H1 (cell line): ENCODE data around the gene SS18L1. TPM values are rescaled to one million over a fixed set of nuclear protein-coding genes. Genes with fewer than 3 reads are reported as not detected.

Experiments
- SIX5 ChIP-seq: IDR thresholded peaks from 2 replicates; pipeline ENCODE4 v1.6.1; 2011; ENCODE audit warnings: mild to moderate bottlenecking, low read depth, low read length
- SRF ChIP-seq: IDR thresholded peaks from 2 replicates; pipeline ENCODE4 v1.6.1; 2011; ENCODE audit warnings: mild to moderate bottlenecking, low read depth, low read length, moderate library complexity
- TEAD4 ChIP-seq: IDR thresholded peaks from 2 replicates; pipeline ENCODE4 v1.6.1; 2012; ENCODE audit warnings: low read depth, low read length, inconsistent platforms, mixed read lengths
- polyA plus RNA-seq, 7 experiments: library from polyadenylated mRNA; depleted of rRNA in 3 of 7; stranded (reverse) in 5 of 7; unstranded in 2 of 7; fragments of >200 nt in 5 of 7; fragments of 200-250 nt in 2 of 7; gene quantifications; 1 replicate in 5 of 7; 2 replicates in 1 of 7; 4 replicates in 1 of 7; pipeline versions ENCODE4 v1.2.1 to v1.2.3, GENCODE V29; 2011 to 2013; ENCODE audit warnings: missing spikeins in 2 of 7, mixed read lengths in 2 of 7
- total RNA-seq: library from RNA; stranded (reverse); fragmentation: NEBNext Ultra II Directional; extraction: Animal tissue kit (Norgen Biotek cat#: 25700); gene quantifications from 2 replicates; pipeline ENCODE4 v1.2.1, GENCODE V29; 2021

The SS18L1 gene
- total and polyA plus RNA-seq, 2 of the 8 experiments (the other 6 are each of a cell fraction or from before 2014, with no cell fraction given), result 28.4 to 29.7 TPM

DNA sequence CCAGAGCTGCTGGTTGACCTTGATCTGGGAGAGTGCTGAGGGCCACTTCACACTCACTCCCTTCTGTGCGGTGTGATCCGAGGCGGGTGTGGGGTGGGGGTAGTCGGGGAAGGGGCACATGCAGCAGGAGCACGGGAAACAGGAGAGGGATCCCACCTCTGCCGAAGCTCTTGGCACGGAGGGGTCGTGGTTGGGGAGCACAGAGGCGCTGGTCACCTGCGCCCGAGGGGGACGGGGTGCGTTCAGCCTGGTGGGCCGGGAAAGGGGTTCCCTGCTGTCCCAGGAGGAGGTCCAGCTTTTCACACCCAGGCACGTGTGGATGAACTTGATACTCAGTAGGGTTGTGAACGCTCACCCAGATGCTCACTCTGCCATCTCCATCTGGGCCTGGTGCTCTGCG lies 17.3 kb downstream of the SS18L1 start (continued):
- no peak for TF ChIP-seq TEAD4
- no peak for TF ChIP-seq SRF
- TF ChIP-seq SIX5, result no peak
